IMR-90 (cell line): Measurements from ENCODE around the gene TSPAN8. TPM values are rescaled to one million over a fixed set of nuclear protein-coding genes. Genes with fewer than 3 reads are reported as not detected.

ENCODE experiments used
- ATAC-seq: fragments of 200-7000 bp; cut with Tn5 transposase; 2 replicates; pipeline ENCODE4 v1.9.1; 2020; ENCODE audit warnings: low read depth, mild to moderate bottlenecking, moderate library complexity
- BruUV-seq: library from RNA; stranded (reverse); fragments of 400-500 nt; replicated peaks from 2 replicates; lab custom pipeline; 2021; lab: Mats Ljungman, UMichigan
- CTCF ChIA-PET: fragments of 300-600 bp; formaldehyde crosslinking; extraction: SDS; loops from one replicate; lab custom pipeline; 2021; ENCODE audit warnings: antibody characterized with exemption; lab: Yijun Ruan, JAX
- POLR2A ChIA-PET: fragments of 300-600 bp; sonication (Branson Sonifier 250); formaldehyde crosslinking; loops from one replicate; lab custom pipeline; 2022; ENCODE audit warnings: antibody characterized with exemption; ENCODE audit not compliant: unreplicated experiment; lab: Charles Lee
- DNase-seq: peaks from one replicate; pipeline ENCODE4 v3.0.0; 2013
- H2AFZ ChIP-seq: replicated peaks from 2 replicates; pipeline ENCODE3; 2013; ENCODE audit warnings: low read length, mild to moderate bottlenecking; ENCODE audit not compliant: poor library complexity
- H2AK5ac ChIP-seq: 2 replicates; pipeline ENCODE4 v1.6.1; 2013; ENCODE audit warnings: low read depth, low read length, inconsistent platforms
- H2AK9ac ChIP-seq: replicated peaks from 2 replicates; pipeline ENCODE3; 2013; ENCODE audit warnings: mild to moderate bottlenecking, low read depth, low read length, moderate library complexity; ENCODE audit not compliant: poor library complexity
- H2BK120ac ChIP-seq: 2 replicates; pipeline ENCODE4 v1.6.1; 2013; ENCODE audit warnings: low read depth, low read length, inconsistent platforms
- H2BK15ac ChIP-seq: 3 replicates; pipeline ENCODE4 v1.6.1; 2013; ENCODE audit warnings: low read depth, low read length, inconsistent platforms
- H2BK20ac ChIP-seq: 2 replicates; pipeline ENCODE4 v1.6.1; 2013; ENCODE audit warnings: low read depth, mild to moderate bottlenecking, inconsistent platforms, low read length, moderate library complexity
- H2BK5ac ChIP-seq: 2 replicates; pipeline ENCODE4 v1.6.1; 2013; ENCODE audit warnings: mild to moderate bottlenecking, low read depth, low read length, inconsistent platforms; ENCODE audit not compliant: poor library complexity, severe bottlenecking
- H3K14ac ChIP-seq: replicated peaks from 2 replicates; pipeline ENCODE4 v1.6.1; 2013; ENCODE audit warnings: low read depth, low read length, inconsistent platforms
- H3K18ac ChIP-seq: 2 replicates; pipeline ENCODE4 v1.6.1; 2013; ENCODE audit warnings: low read depth, low read length, control low read depth
- H3K23ac ChIP-seq: 2 replicates; pipeline ENCODE4 v1.6.1; 2013; ENCODE audit warnings: low read depth, low read length, inconsistent platforms
- H3K27ac ChIP-seq: 2 replicates; pipeline ENCODE4 v1.5.1; 2013; ENCODE audit warnings: mild to moderate bottlenecking, control low read depth, low read length; ENCODE audit not compliant: insufficient read depth
- H3K27me3 ChIP-seq: 2 replicates; pipeline ENCODE4 v1.6.1; 2013; ENCODE audit warnings: low read length; ENCODE audit not compliant: control insufficient read depth, insufficient read depth
- H3K36me3 ChIP-seq: 2 replicates; pipeline ENCODE4 v1.6.1; 2013; ENCODE audit warnings: low read length, mixed read lengths; ENCODE audit not compliant: control insufficient read depth, insufficient read depth
- H3K4ac ChIP-seq: 2 replicates; pipeline ENCODE4 v1.6.1; 2013; ENCODE audit warnings: low read depth, low read length, inconsistent platforms
- H3K4me1 ChIP-seq: 2 replicates; pipeline ENCODE4 v1.6.1; 2013; ENCODE audit warnings: low read length, mixed read lengths; ENCODE audit not compliant: control insufficient read depth, insufficient read depth
- H3K4me2 ChIP-seq: 2 replicates; pipeline ENCODE4 v1.6.1; 2013; ENCODE audit warnings: low read depth, mild to moderate bottlenecking, control low read depth, low read length, moderate library complexity
- H3K4me3 ChIP-seq: 2 replicates; pipeline ENCODE4 v1.5.1; 2013; ENCODE audit warnings: low read depth, mild to moderate bottlenecking, control low read depth, low read length, moderate library complexity; ENCODE audit not compliant: insufficient read depth
- H3K56ac ChIP-seq: 2 replicates; pipeline ENCODE4 v1.6.1; 2013; ENCODE audit warnings: low read length, inconsistent platforms; ENCODE audit not compliant: insufficient read depth; ENCODE audit errors: extremely low read depth
- H3K79me1 ChIP-seq, 2 experiments: 2 replicates each; pipeline ENCODE4 v1.6.1; 2013; ENCODE audit warnings: low read length in 2 of 2, inconsistent platforms in 1 of 2, low read depth in 1 of 2
- H3K9ac ChIP-seq: 2 replicates; pipeline ENCODE4 v1.6.1; 2013; ENCODE audit warnings: low read depth, low read length, control low read depth
- H3K9me1 ChIP-seq: 2 replicates; pipeline ENCODE4 v1.6.1; 2013; ENCODE audit warnings: low read length, inconsistent platforms; ENCODE audit not compliant: insufficient read depth
- H3K9me3 ChIP-seq: 2 replicates; pipeline ENCODE4 v1.6.1; 2013; ENCODE audit warnings: low read length; ENCODE audit not compliant: control insufficient read depth, insufficient read depth
- H4K20me1 ChIP-seq: 2 replicates; pipeline ENCODE4 v1.6.1; 2013; ENCODE audit warnings: low read length, inconsistent platforms; ENCODE audit not compliant: insufficient read depth
- H4K5ac ChIP-seq: 2 replicates; pipeline ENCODE4 v1.6.1; 2013; ENCODE audit warnings: mild to moderate bottlenecking, low read depth, low read length, control low read depth
- H4K8ac ChIP-seq, 2 experiments: 2 replicates each; pipeline ENCODE4 v1.6.1; 2013; ENCODE audit warnings: low read depth in 2 of 2, low read length in 2 of 2, control low read depth in 1 of 2, inconsistent platforms in 1 of 2
- H4K91ac ChIP-seq: 2 replicates; pipeline ENCODE4 v1.6.1; 2013; ENCODE audit warnings: low read depth, low read length, inconsistent platforms; ENCODE audit not compliant: insufficient read depth
- BHLHE40 ChIP-seq: fragments of 150-350 bp; IDR thresholded peaks from 2 replicates; pipeline ENCODE4 v1.6.1; 2016; ENCODE audit warnings: mild to moderate bottlenecking, low read depth, low read length
- CEBPB ChIP-seq: IDR thresholded peaks from 2 replicates; pipeline ENCODE4 v1.6.1; 2012; ENCODE audit warnings: low read depth, low read length, improper control_type of control experiment
- CHD1 ChIP-seq: IDR thresholded peaks from 2 replicates; pipeline ENCODE4 v1.6.1; 2012; ENCODE audit warnings: low read depth, low read length, improper control_type of control experiment
- CTCF ChIP-seq: conservative IDR thresholded peaks from 2 replicates; pipeline ENCODE4 v1.5.1; 2012; ENCODE audit warnings: mild to moderate bottlenecking, low read depth, low read length, improper control_type of control experiment
- ELK1 ChIP-seq: fragments of 150-350 bp; IDR thresholded peaks from 2 replicates; pipeline ENCODE4 v1.6.1; 2016; ENCODE audit warnings: low read depth, mild to moderate bottlenecking, low read length, moderate library complexity, borderline replicate concordance
- FOS ChIP-seq: fragments of 150-350 bp; IDR thresholded peaks from 2 replicates; pipeline ENCODE4 v1.6.1; 2016; ENCODE audit warnings: low read depth, low read length
- MAFK ChIP-seq: IDR thresholded peaks from 2 replicates; pipeline ENCODE4 v1.6.1; 2012; ENCODE audit warnings: low read depth, low read length, improper control_type of control experiment
- MAZ ChIP-seq: IDR thresholded peaks from 2 replicates; pipeline ENCODE4 v1.6.1; 2012; ENCODE audit warnings: low read depth, mild to moderate bottlenecking, low read length, improper control_type of control experiment, moderate library complexity, borderline replicate concordance
- MXI1 ChIP-seq: IDR thresholded peaks from 2 replicates; pipeline ENCODE4 v1.6.1; 2012; ENCODE audit warnings: low read depth, mild to moderate bottlenecking, low read length, moderate library complexity, borderline replicate concordance
- NFE2L2 ChIP-seq: fragments of 150-350 bp; IDR thresholded peaks from 2 replicates; pipeline ENCODE4 v1.6.1; 2016; ENCODE audit warnings: low read depth, mild to moderate bottlenecking, low read length
- POLR2A ChIP-seq: IDR thresholded peaks from 2 replicates; pipeline ENCODE4 v1.6.1; 2012; ENCODE audit warnings: mild to moderate bottlenecking, low read depth, low read length
- RAD21 ChIP-seq: IDR thresholded peaks from 2 replicates; pipeline ENCODE4 v1.6.1; 2012; ENCODE audit warnings: low read length, improper control_type of control experiment
- RCOR1 ChIP-seq: IDR thresholded peaks from 2 replicates; pipeline ENCODE4 v1.6.1; 2012; ENCODE audit warnings: mild to moderate bottlenecking, low read length, improper control_type of control experiment; ENCODE audit not compliant: insufficient replicate concordance
- RFX5 ChIP-seq: IDR thresholded peaks from 2 replicates; pipeline ENCODE4 v1.8.0; 2012; ENCODE audit warnings: low read depth, mild to moderate bottlenecking, low read length, moderate library complexity
- SMC3 ChIP-seq: fragments of 150-350 bp; IDR thresholded peaks from 2 replicates; pipeline ENCODE4 v1.6.1; 2016; ENCODE audit warnings: low read depth, mild to moderate bottlenecking, antibody characterized with exemption, low read length, moderate library complexity
- USF2 ChIP-seq: fragments of 150-350 bp; IDR thresholded peaks from 2 replicates; pipeline ENCODE4 v1.6.1; 2017; ENCODE audit warnings: mild to moderate bottlenecking, antibody characterized with exemption, low read length, low read depth
- WGBS, 2 experiments: methylation state at CpG; one replicate each; pipeline versions ENCODE4 v1.1.5 to v1.1.7; 2013; ENCODE audit warnings: missing lambda C conversion rate in 2 of 2; ENCODE audit not compliant: insufficient read length in 1 of 2; ENCODE audit errors: extremely low coverage in 2 of 2; 5-methylcytosine and 5-hydroxymethylcytosine counted together
- dilution Hi-C: fragments of 300-500 bp; cut with HindIII; formaldehyde crosslinking; loops from one replicate; pipeline ENCODE4 v1.14.3; 2018; ENCODE audit warnings: low sequenced_read_pairs; ENCODE audit not compliant: unreplicated experiment
- in situ Hi-C: fragments of 300-500 bp; cut with MboI; formaldehyde crosslinking; loops from 3 replicates; pipeline ENCODE4 v1.14.3; 2019; ENCODE audit warnings: low sequenced_read_pairs, inconsistent platforms, mixed read lengths
- intact Hi-C: fragments of 100-400 bp; cut with micrococcal nuclease; formaldehyde crosslinking; loops from 2 replicates; pipeline ENCODE4 v1.10.0; 2022
- polyA plus RNA-seq, 3 experiments: library from polyadenylated mRNA; depleted of rRNA; stranded (reverse); fragments of >200 nt; gene quantifications; 2 replicates each; pipeline ENCODE4 v1.2.3, GENCODE V29; 2012; ENCODE audit warnings: low replicate concordance in 1 of 3
- total RNA-seq: library from RNA; depleted of rRNA; stranded (reverse); fragments of >200 nt; gene quantifications from 2 replicates; pipeline ENCODE4 v1.2.3, GENCODE V29; 2012

TSPAN8 gene
- total and polyA plus RNA-seq, 2 of the 4 experiments (the other 2 are of a cell fraction): not detected

GRCh38 chr12:71128191-71128788 lies 29.5 kb downstream of the TSPAN8 start:
- Histone ChIP-seq H3K4me3 (no peak overlapping the region), H3K36me3 (no peaks in the 10 kb centered on the region), H3K56ac (no peak overlapping the region), H4K20me1 (no peaks in the 10 kb centered on the region), H3K9me1 (no peaks in the 10 kb centered on the region), H4K8ac (no peak overlapping the region), H3K23ac (no peak overlapping the region), H3K27me3 (no peaks in the 10 kb centered on the region), H3K4ac (no peak overlapping the region), H3K4me2 (no peak overlapping the region), H2BK120ac (no peak overlapping the region), H3K9me3 (peaks cover 3% of the 10 kb centered on the region; the same call in 1 of the 2 replicates), H3K9ac (no peak overlapping the region), H3K18ac (no peak overlapping the region), H4K5ac (no peak overlapping the region), H3K4me1 (no peaks in the 10 kb centered on the region), H3K79me1 (no peaks in the 10 kb centered on the region), H2BK15ac (no peak overlapping the region), H3K14ac (no peak overlapping the region), H2AFZ (no peak overlapping the region), H4K91ac (no peak overlapping the region), H2AK9ac (no peak overlapping the region), H2BK5ac (no peak overlapping the region), H2AK5ac (no peak overlapping the region), H3K27ac (no peak overlapping the region), H2BK20ac (no peak overlapping the region)
- CTCF ChIA-PET: no interaction called here
- dilution Hi-C loops (no loop called here), intact Hi-C loops (no loop called here), in situ Hi-C loops (no loop called here)
- no TSS peak for BruUV-seq
- POLR2A ChIA-PET: no interaction called here
- TF ChIP-seq MAFK (no peak), USF2 (no peak), SMC3 (no peak), NFE2L2 (no peak), BHLHE40 (no peak), MAZ (no peak), RAD21 (no peak), FOS (no peak), CHD1 (no peak), ELK1 (no peak), RCOR1 (no peak), MXI1 (no peak), RFX5 (no peak), CEBPB (no peak), POLR2A (no peak), CTCF (no peak)
- no CpG with 5 or more reads among the region's 1 CpG for WGBS, 2 experiments
- DNase-seq (no peak), ATAC-seq (no peak)
